NCI-H1417 treated with DMSO at 0.1 percent for 48 hours (cell line): ENCODE measurements around the gene GPR176.

Experiments used
- DNase-seq: peaks from one replicate; lab custom pipeline; 2025; lab: John Stamatoyannopoulos, UW

The GPR176 gene

DNA sequence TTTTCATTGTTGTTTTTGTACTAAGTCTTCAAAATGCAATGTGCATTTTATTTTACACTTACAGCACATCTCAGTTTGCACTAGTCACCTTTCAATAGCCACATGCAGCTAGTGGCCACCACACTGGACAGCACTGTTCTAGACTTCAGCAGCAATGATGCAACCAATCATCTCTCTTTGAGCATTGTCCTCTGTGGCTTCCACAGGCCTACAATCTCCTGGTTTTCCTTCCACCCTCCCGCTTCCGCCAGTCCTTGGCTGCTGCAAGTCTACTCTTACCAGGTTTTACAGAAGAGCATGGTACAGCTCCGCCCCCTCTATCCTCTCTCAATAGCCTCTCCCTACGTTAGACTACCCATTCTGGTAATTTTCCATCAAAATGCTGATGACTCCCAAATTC lies 112.3 kb downstream of the GPR176 start:
- no peak for DNase-seq

DNA sequence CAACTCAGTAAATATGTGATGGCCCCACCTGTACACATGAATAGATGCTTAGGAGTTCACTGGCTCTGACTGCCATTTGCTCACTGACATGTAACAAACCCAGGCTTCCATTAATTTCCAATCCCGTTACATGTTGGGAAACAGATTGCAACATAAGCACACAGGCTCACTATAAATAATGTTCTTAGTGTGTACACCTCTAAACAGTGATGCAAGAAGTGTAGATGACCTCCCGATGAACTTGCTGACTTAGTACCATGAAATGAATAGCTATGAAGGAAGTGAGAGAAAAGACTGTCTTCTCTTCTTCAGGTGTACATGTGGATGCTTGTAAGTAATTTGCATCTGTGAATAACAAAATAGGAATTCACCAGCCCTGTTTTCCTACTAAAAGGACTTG lies 116.0 kb downstream of the GPR176 start:
- DNase-seq, result no peak

DNA sequence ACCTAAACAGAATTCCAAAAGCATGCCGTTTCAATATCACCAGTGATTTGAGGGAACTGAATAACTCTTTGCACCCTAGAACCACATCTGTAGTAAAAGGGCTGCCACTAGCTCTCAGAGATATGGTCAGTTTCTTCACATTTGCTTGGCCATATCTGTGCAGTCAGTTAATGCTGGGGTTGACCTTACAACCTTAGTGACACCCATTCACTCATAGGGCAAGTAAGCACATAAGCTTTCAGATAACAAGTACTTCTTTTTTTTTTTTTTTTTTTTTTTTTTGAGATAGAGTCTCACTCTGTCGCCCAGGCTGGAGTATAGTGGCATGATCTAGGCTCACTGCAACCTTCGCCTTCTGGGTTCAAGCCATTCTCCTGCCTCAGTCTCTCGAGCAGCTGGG lies 117.0 kb downstream of the GPR176 start:
- DNase-seq, result no peak

DNA sequence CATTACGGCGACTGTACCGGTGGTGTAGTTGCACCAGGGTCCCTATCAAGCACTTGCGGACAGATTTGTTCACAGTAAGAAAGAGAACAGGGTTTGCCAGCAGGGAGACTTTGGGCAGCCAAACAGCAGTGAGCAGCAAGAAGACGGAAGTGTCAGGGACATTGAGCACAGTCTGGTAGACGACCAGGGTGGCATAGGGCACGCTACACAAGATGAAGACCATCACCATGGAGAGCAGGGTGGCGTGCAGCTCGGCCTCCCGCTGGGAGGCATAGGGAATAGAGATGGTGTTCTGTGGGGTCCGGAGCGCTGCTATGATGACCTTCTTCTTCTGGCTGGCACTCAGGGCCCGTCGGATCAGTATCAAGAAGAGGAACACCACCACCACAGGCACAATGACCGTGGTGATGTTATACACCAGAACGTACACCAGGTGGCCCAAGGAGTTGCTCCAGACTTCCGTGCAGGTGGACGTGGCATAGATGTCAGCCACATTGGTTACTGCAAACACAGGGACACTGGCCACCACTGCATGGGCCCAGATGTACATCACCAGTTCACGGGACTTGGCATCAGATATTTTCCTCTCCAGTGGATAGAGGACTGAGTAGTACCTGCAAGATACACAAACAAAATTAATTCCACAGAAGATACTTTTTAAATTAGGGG lies 118.3 kb downstream of the GPR176 start:
- DNase-seq, result no peak

DNA sequence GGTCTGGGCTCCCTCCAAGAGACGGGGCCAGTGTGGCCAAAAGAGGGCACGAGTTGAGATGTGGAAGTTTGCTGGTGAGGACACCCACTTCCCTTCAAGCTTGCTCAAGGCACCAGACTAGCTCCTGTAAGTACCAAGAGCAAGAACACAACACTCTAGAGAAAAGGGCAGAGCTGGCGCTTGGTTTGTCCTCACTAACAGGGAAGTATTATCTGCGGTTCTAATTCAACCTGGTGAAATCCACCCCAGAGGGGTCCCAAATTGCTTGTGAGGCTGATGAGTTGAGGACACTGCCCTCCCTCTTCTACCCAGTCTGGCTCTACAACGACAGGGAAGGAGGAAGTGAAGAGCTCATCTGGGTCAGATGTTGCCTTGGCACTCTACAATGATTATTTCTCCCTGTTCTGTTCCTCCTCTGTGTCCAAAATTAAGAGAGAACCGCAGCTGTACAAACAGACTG lies 120.5 kb downstream of the GPR176 start:
- DNase-seq, result no peak

DNA sequence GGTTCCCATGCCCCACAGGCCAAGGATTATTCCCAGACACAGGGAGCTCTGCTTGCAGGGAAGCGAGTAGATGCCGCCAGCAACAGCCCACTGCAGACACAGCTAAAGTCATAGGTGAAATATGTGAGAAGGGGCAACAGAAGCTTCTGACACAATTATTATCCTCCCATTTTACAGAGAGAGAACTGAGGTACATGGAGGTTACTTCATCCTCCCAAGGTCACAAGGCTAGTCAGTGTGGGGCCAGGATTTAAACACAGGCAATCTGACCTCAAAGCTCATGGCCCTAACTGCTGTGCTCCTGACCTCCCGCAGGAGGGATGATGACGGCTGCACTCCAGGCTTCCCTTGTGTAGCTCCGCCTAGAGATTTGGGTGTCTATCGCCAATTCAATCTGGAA lies 121.7 kb downstream of the GPR176 start:
- no peak for DNase-seq

DNA sequence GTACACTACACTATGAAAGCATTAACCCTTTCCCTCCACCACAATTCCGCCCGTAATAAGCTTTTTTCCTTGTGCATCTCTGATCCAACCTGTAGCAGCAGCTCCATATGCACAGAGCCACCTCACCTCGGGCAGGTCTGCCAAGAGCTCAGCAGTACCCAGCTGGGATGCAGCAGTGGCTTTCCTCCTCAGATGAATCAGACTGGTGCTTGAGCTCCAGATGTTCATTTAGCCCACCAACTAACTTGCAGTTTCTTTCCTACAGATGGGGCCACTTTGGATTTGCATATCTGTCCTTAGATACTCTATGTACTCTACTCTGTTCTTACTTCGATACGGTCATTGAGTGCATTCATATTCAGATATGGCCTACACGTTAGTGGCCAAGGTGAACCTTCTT lies 122.7 kb downstream of the GPR176 start:
- no peak for DNase-seq

DNA sequence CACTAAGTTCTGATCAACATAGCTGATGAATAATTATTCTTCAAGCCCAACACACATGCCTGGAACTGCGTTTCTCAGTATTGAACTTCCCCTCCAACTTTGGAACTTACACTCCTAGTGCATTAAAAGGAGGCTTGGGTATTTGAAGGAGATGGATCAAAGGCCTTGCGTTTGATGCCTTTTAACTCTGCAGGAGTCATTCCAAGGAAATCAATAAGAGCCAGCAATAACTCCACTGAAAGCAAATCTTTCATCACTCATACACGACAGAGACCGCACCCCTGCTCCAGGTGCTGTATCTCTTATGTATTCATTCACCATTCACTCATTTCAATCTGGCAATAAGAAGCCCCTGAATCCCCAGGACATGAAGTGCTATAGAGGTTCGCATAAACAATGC lies 123.5 kb downstream of the GPR176 start:
- no peak for DNase-seq

DNA sequence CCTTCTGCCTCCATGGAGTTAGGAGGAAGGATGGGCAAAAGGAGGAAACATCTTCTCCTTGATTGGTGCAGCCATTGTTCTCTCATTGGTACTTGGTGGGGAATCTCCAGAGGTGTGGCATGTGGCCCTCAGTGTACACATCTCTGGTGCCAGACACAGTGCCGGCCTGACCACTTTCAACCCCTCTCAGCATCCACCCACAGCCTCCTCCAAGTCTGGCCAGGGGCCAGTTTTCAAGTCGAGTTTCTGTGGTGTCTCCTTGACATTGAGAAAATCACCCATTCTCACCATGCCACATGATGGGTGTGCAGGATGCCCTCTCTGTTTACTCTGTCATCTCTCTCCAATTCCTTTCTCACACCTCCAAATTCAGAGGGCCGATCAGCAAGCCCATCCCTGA lies 124.6 kb downstream of the GPR176 start:
- DNase-seq, result no peak

DNA sequence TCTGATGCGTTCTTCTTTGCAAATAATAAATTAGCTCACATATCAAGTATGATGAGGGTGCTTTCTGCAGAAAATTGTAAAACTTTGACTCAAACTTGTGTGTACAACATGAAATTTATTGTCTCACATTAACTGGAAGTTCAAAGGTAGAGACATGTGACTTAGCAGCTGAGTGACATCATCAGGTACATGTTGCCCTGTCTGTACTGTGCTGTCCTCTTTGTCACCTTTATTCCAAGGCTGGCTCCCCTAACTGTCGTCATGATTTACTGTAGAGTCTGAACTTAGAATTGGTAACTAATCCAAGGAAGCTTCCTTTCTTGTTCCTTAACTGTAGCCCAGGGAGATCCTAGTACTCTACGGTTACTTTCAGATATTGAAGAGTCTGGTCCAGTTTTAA lies 125.1 kb downstream of the GPR176 start:
- DNase-seq, result no peak

DNA sequence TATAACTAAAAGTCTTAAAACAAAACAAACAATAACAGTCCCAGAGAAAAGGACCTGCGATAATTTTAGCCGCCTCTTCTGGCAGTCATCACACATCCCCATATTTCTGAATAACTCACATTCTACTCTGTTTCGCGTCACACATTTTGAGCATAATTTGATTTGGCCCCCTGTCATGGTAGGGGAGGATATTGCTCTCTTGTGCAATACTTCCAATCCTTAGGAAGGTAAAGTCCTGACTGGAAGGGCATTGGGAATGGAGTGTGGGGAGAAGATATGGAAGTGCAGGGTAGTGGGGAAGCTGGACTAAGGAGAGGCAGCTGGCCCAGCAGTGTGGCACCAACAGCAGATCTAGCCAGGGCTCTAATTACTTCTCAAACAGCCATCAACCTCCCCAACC lies 126.1 kb downstream of the GPR176 start:
- no peak for DNase-seq

DNA sequence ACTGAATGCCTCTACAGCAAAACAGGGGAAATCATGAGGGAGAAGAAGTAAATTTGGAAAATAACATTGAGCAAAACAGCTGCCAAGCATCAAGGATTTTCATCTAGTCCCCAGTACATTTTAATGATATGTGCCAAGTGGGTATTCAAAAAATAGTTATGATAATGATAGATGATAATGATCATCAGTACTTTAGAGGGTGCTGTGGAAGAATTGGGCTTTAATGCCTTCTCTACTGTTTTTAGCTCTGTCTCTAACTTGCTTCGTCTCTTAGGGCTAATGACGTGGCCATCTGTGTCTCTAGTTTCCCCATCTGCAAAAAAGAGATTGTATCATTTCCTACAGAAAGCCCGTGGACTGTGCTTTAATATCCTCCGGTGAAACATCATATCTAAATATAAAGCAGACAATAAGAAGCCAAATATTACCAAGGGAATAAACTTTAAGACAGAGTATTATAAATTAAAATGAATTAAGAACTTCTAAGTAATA lies 127.2 kb downstream of the GPR176 start:
- DNase-seq, result no peak

DNA sequence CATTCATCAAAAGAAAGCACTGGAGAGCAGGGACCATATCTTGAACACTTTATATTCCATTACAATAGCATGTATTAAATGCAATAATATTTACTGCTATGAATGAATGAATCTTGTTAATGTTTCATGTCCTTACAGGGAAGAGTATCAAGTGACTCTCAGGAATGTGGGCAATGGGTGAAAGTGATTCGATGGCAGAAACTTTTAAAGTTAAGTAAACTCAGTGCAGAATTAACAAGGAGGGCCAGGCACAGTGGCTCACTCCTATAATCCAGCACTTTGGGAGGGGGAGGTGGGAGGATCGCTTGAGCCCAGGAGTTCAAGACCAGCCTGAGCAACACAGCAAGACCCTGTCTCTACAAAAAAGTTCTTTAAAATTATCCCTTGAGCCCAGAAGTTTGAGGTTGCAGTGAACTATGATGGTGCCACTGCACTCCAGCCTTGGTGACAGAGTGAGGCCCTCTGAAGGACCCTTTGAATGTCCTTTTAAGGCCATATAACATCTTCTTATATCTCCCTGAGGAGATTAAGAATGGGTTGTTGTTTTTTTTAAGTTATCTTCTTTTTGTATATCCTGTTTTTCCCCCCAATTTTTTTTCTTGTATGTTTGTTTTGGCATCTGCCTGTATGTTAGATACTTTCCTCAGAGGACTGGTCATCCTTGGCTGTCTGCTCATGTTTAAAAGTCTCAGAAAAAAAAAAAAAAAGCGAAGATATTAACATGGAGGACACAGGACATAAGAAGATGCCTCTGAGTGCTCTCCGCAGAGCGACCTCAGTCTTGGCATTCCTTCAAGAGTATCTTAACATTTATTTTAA lies 127.8 kb downstream of the GPR176 start:
- DNase-seq, result no peak

DNA sequence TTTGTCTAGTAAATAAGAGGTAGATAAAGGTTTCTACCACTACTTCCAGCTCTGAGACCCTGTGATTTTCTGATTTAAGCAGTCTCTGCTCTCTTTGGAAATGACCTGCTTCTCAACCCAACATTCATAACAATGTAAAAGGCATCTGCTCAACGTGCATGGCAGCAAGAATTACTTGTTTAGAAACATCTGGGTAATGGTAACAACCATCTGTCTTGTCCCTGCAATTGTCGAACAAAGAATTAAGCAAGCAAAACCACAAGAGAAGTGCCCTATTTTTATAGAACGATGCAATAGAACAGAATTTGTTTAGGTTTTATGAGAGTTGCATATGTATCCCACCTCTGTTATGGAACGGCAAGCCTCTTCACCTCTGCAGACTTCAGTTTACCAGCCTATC lies 130.3 kb downstream of the GPR176 start:
- DNase-seq, result no peak

DNA sequence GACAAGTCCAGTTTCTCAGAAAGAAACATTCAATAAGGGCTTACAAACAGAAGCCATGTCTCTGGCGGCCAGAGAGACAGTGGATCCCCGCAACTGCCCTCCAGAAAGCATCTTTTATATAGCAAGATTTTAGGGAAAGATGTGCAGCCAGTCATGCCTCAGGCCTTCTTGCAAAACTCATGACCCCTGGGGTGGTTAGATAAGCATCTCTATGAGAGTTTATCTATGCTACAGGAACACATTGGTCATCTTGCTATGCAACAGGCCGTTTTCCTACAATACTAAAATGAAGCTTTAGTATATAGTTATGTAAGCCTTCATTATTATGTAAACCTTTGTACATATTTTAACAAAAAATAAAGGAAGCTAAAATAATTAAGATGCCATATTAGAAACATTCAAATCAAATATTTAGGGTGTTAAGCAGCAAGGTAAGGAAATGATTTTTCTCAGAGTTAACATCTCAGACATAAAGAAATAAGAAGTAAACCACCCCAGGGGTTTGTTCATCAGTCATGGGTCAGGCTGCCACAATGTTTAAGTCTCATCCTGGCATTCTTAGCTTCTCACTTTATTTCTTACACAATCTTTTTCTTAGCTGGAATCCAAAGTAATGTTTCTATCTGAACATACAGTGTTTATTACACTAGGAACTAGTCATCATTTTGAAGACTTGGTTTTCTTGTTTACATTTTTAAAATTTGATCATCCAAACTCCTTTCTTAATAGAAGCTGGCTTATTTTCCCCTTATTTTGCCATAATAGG lies 131.1 kb downstream of the GPR176 start:
- DNase-seq, result no peak

DNA sequence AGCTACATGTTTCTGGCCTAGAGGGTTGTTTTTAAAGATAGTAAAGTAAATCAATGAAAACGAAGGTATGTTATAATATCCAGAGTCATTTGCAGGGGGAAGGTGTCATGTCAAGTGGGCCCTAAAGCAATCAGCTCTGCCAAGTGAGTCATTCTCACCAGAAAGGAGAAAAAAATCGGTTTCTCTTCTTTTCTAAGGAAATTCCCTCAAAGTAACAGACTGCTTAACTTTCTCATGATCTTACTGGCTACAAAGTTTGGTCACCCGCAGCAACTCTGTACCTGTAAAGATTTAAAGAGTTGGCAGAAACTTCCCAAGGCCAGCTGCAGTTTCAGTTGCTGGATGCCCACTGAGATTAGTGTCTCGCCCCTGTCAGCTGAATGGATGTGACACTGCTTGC lies 132.0 kb downstream of the GPR176 start:
- no peak for DNase-seq

DNA sequence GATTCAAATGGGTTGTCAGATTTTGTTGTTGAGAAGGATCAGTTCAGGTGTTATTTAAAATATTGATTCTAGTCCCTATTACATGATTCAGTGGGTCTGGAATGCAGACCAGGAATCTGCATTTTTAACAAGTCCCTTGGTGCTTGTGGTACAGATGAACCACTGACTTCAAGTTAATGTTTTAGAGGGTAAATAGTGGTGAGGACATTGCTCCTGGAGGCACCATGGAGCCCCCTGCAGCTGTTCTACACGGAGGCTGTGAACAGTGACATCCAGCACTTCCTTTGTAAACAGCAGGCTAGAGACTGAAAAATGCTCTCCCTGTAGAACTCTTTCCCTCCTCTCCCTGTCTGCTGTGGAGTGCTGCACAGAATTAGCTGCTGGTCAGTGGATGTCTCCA lies 132.6 kb downstream of the GPR176 start:
- no peak for DNase-seq

DNA sequence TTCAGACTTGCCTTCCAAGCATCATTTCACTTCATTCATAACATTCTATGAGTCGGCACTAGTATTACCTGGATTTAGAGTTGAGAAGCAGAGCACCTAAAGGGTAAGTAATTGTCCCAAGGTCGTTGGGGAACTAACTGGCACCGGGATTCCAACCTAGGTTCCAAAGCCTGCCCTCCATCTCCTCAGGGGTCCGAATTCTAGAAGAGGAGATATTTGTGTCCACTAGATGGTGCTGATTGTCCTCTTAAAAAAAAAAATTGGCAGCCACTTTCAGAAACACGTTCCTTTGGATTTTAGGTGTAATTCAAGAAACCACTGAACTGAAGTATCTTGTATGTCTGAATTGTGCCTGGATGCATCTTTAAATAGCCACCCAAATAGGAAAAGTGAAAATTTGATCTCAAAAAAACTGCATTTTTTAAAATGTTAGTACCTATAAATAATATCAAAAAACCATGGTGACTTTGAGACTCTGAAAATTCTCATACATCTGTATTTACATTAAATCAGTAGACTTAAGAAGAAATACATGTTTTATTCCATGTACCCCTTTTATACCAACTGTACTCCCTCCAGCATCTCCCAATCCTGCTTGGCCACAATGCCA lies 133.5 kb downstream of the GPR176 start:
- DNase-seq, result peak; percentile 1

DNA sequence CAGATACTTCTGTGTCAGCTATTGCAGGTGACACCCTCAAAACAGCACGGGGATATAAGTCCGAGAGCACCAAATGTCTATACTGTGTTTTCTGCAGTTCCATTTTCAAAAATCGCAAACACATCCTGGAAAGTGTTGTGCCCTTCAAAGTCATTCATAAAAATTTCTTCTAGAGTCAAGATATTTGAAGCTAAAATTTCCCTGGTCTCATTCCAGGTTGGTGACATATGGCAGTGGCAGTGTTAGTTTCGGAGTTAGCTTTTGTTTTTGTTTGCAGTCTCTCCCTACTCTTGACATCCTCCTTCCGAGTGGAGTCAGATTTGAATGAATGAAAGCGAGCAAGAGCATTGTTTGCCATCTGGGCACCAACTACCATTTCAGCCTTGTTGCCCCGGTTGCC lies 134.2 kb downstream of the GPR176 start:
- no peak for DNase-seq

DNA sequence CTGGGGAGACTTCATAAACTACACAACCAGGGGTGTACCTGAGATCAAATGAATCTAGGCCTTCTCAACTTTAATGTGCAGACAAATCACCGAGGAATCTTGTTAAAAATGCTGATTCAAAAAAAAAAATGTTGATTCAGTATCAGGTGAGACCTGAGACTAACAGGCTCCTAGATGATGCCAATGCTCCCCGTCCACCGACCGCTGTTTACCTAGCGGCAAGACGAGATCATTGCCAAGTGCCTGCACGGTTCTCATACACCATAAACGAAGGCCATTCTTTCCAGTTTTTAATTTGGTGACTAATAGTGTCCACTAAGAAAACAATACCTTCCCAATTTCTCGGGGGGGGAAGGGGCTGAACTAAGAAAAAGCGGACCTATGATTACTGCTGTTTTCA lies 134.9 kb downstream of the GPR176 start:
- DNase-seq, result no peak

DNA sequence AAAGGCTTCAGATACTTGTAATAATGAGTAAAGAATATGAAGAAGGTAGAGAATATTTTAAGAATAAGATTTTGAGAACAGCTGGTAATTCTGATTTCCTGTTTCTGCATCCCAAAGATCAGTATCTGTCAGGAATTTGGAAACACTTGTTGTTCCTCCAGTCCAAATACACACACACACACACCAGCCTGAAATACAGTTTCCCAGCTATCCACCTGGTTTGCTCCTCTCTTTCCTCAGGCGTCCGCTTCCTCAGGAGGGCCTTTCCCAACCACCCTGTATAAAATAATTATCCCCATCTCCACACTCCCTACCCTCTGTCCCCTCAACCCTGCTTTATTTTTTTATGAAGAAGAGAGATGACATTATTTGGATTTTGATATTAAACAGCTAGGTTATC lies 135.4 kb downstream of the GPR176 start:
- DNase-seq, result no peak

DNA sequence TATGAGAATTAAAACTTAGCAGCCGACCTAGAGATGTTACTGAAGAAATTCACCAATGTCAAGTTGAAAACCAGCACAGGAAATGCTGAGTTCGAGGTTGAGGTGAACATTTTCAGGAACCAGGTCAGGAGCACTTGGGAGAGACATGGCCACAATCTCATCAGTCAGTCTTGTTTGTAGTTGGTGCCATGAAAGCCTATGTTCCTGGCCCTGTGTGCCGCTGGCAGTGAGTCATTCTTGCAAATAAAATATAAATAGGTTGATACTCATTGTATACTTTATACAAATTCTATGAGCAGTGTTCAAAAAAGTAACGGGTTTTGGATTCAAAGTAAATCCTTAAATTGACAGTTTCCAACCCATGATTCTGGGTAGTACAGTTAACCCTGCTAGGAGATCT lies 135.9 kb downstream of the GPR176 start:
- DNase-seq, result no peak
